Mesothelial cell of epicardium (in vitro differentiated cells): Measurements from ENCODE around the gene CCDC93. TPM values are rescaled to one million over a fixed set of nuclear protein-coding genes. Genes with fewer than 3 reads are reported as not detected.

Source experiments
- DNase-seq, 2 experiments: peaks; one replicate each; pipeline ENCODE4 v3.0.0; 2021; ENCODE audit warnings: low spot score in 2 of 2; ENCODE audit not compliant: unreplicated experiment in 2 of 2
- H3K27ac Mint-ChIP-seq: 2 replicates; pipeline ENCODE4 v1.8.0; 2021; ENCODE audit warnings: mixed read lengths
- H3K27me3 Mint-ChIP-seq: 2 replicates; pipeline ENCODE4 v1.8.0; 2021; ENCODE audit warnings: low read depth, mixed read lengths
- H3K36me3 Mint-ChIP-seq: 2 replicates; pipeline ENCODE4 v1.8.0; 2021; ENCODE audit warnings: mixed read lengths
- H3K4me1 Mint-ChIP-seq: 2 replicates; pipeline ENCODE4 v1.8.0; 2021; ENCODE audit warnings: mixed read lengths
- H3K4me3 Mint-ChIP-seq: 2 replicates; pipeline ENCODE4 v1.8.0; 2021; ENCODE audit warnings: mild to moderate bottlenecking, moderate library complexity, mixed read lengths
- H3K9me3 Mint-ChIP-seq: 2 replicates; pipeline ENCODE4 v1.8.0; 2021; ENCODE audit warnings: mixed read lengths
- total RNA-seq: library from RNA; stranded (reverse); gene quantifications from 3 replicates; pipeline ENCODE4 v1.2.1, GENCODE V29; 2021
- TF ChIP-seq, protein P1 (sequence below): fragments of 200-600 bp; sonication (generic); IDR thresholded peaks from one replicate; pipeline ENCODE4 v1.5.0; 2021; ENCODE audit warnings: antibody characterized with exemption; ENCODE audit not compliant: unreplicated experiment

CCDC93 gene
- total RNA-seq, 1 donor from 2014 or later, result 46.9 TPM

DNA sequence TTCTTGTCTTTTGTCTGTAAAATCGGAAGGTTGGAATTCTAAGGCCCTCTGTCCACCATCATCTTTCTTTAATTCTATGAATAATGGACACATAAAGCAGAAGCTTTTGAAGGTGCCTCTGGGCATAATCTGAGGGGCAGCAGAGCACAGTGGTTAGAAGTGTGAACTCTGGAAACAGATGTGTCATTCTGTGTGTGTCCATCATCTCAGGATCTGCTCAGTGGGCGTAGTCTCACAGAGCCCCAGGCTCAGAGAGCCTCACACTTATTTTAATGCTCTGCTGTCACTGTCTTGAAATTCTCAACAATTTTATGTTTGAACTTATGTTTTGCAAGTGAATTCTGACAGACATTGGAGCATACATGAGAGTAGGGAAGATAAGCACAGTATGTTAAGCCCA lies 31.0 kb upstream of the CCDC93 start:
- no peaks in the 10 kb centered on the region for H3K9me3 Mint-ChIP-seq
- no peak overlapping the region for H3K27ac Mint-ChIP-seq
- DNase-seq, result no peak
- no peak overlapping the region for H3K4me3 Mint-ChIP-seq
- TF ChIP-seq, protein P1, sequence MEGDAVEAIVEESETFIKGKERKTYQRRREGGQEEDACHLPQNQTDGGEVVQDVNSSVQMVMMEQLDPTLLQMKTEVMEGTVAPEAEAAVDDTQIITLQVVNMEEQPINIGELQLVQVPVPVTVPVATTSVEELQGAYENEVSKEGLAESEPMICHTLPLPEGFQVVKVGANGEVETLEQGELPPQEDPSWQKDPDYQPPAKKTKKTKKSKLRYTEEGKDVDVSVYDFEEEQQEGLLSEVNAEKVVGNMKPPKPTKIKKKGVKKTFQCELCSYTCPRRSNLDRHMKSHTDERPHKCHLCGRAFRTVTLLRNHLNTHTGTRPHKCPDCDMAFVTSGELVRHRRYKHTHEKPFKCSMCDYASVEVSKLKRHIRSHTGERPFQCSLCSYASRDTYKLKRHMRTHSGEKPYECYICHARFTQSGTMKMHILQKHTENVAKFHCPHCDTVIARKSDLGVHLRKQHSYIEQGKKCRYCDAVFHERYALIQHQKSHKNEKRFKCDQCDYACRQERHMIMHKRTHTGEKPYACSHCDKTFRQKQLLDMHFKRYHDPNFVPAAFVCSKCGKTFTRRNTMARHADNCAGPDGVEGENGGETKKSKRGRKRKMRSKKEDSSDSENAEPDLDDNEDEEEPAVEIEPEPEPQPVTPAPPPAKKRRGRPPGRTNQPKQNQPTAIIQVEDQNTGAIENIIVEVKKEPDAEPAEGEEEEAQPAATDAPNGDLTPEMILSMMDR, result no peak
- H3K36me3 Mint-ChIP-seq, result no peaks in the 10 kb centered on the region
- peaks cover 68% of the 10 kb centered on the region for H3K27me3 Mint-ChIP-seq
- H3K4me1 Mint-ChIP-seq, result peaks cover 12% of the 10 kb centered on the region

DNA sequence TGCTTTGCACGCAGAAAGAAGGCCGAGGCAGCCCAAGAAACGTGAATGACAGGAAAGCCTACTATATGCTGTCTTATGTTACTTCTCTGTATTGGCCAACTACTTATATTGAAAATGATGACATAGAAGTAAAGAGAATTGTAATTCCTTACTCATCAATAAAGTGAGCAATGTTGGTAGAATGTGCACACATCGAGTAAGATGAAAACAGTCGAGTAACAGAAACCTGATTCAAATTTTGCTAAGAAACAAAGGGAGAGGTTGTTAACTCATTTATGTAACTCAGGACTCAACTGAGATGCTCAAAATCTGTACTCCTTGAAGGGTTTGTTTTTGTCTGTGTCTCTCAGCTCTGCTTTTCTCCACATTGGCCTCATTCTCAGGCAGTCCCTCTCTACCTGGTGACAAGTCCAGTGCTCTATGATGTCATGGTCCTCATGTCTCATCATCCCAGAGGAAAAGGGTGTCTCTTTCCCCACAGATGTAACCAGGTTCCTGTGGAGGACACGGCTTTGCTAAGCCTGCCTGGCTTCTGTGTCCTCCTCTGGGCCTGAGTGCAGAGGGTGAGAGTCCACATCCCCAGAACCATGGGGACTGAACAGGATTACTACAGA lies 30.3 kb upstream of the CCDC93 start:
- Mint-ChIP-seq H3K4me3 (no peak overlapping the region), H3K36me3 (no peaks in the 10 kb centered on the region), H3K27me3 (peaks cover 70% of the 10 kb centered on the region), H3K27ac (no peak overlapping the region), H3K4me1 (peaks cover 9% of the 10 kb centered on the region), H3K9me3 (no peaks in the 10 kb centered on the region)
- DNase-seq, result no peak
- TF ChIP-seq, protein P1, result no peak

DNA sequence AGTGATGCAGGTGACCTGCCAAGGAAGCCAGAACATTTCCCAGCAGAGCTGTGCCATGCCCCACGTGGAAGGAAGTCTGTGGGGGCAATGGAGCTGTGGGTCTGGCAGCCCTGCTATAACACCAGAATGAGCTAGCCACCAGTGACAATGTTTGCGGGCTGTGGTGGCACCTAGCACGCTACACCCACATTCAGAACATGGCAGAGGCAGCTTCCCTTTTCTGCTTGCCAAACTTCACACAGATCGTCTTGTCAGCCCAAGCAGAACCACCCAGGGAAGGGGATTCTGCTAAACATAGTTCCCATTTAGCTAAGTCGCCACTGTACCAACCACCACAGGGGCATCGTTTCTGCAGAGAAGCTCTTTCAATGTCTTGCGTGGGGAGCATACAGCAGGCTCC lies 27.0 kb upstream of the CCDC93 start:
- no peak for DNase-seq
- H3K36me3 Mint-ChIP-seq, result no peaks in the 10 kb centered on the region
- H3K9me3 Mint-ChIP-seq, result peaks cover 10% of the 10 kb centered on the region
- TF ChIP-seq, protein P1, result no peak
- H3K4me1 Mint-ChIP-seq, result no peaks in the 10 kb centered on the region
- no peak overlapping the region for H3K27ac Mint-ChIP-seq
- H3K4me3 Mint-ChIP-seq, result no peak overlapping the region
- peaks cover 86% of the 10 kb centered on the region for H3K27me3 Mint-ChIP-seq

DNA sequence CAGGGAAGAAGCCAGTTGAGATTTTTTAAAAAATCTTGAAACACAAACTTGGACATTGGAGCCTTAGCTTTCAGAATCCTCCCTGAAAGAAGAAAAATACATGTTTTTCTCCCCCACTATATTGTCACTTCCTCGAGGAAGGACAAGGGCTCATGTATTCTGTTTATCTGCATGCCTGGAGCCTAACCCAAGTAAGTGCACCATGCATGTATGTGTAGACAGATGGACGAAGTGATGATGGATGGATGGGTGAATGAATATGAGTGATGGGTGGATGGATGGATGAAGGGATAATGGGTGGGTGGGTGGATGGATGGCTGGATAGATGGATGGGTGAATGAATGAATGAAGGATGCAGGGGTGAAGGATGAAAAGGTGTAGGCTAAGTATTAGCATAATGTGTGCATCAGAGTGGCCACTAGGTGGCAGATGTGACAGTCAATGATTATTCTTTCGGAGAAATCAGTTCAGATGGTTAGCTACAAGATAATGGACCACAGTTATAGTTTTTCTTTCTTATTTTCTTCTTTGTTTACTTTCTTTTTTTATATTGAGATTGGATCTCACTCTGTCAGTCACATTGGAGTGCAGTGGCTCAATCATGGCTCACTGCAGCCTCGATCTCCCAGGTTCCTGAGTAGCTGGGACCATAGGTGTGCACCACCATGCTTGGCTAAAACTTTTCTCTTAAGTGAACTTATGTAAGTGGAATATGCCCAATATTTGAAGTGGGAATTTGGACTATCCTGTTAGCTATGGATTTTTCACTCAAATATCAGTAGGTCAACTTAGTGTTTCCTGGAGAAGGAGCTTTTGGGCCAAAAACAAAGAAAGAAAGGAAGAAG lies 18.5 kb upstream of the CCDC93 start:
- no peaks in the 10 kb centered on the region for H3K4me1 Mint-ChIP-seq
- peaks cover 65% of the 10 kb centered on the region for H3K27me3 Mint-ChIP-seq
- TF ChIP-seq, protein P1, result peak; percentile 85
- H3K4me3 Mint-ChIP-seq, result no peak overlapping the region
- H3K9me3 Mint-ChIP-seq, result peaks cover 15% of the 10 kb centered on the region
- no peak overlapping the region for H3K27ac Mint-ChIP-seq
- peak in 1 of 2 experiments; percentile 42 for DNase-seq
- no peaks in the 10 kb centered on the region for H3K36me3 Mint-ChIP-seq

DNA sequence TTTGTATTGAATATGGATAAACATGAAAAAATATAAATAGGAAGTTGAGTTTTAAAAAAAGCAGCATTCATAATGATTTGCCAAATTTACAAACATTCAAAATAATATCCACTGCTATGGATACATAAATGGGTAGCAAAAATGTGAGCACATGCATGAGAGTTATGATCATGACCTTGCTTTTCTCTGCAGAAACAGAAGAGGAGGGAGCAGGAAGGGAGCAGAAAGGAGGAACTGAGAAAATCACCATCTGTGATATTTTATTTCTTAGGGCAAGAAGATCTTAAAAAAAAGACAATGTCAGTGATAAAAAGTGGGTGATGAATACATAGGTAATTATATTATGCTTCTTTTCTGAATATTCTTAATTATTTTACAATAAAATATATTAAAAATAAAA lies 17.7 kb upstream of the CCDC93 start:
- H3K27me3 Mint-ChIP-seq, result peaks cover 64% of the 10 kb centered on the region
- peaks cover 11% of the 10 kb centered on the region for H3K9me3 Mint-ChIP-seq
- H3K27ac Mint-ChIP-seq, result no peak overlapping the region
- TF ChIP-seq, protein P1, result no peak
- no peaks in the 10 kb centered on the region for H3K4me1 Mint-ChIP-seq
- H3K36me3 Mint-ChIP-seq, result no peaks in the 10 kb centered on the region
- DNase-seq, result no peak
- H3K4me3 Mint-ChIP-seq, result no peak overlapping the region
